ENCODE measurements around the gene WDR7. TPM values are rescaled to one million over a fixed set of nuclear protein-coding genes. Genes with fewer than 3 reads are reported as not detected.

WDR7 gene
- total and polyA plus RNA-seq, 2 donors = 9.1 to 70.8 TPM

DNA sequence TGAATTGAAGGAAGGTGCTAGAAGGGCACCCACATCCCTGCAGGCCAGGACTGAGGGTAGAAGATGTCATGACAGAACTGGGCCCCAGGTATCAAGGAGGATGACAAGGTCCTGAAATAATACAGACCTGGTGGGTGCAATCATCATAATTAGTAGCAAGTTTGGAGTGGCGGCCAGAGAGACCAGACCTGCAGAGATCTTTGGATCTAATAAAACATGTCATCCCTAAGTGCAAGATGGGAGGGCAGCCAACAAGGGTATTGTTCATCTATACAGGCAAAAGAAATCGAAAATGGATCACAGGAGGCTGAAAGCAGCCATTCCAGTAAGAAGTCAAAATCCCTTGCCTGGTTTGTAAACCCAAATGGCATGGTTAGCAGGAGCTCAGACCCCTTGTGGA is 384.4 kb downstream of the WDR7 start:
- H3K4me1 ChIP-seq (ENCODE audit: insufficient read depth) = no peaks in the 10 kb centered on the region
- H3K36me3 ChIP-seq (ENCODE audit: insufficient read depth) = no peaks in the 10 kb centered on the region
- 84% methylated on average over 2 of the region's 2 CpGs for WGBS
- DNase-seq (ENCODE audit: extremely low spot score) = no peak
- no peak overlapping the region for H3K27ac ChIP-seq (ENCODE audit: low read depth)
- H3K4me3 ChIP-seq (ENCODE audit: low read depth, low read length) = no peak overlapping the region

- Histone ChIP-seq H3K27ac (ENCODE audit: low read depth) (no peak overlapping the region), H3K4me1 (ENCODE audit: insufficient read depth) (no peaks in the 10 kb centered on the region), H3K36me3 (ENCODE audit: insufficient read depth) (no peaks in the 10 kb centered on the region), H3K4me3 (ENCODE audit: low read depth, low read length) (no peak overlapping the region)
- no peak for DNase-seq (ENCODE audit: extremely low spot score)
- WGBS = 70% methylated on average over 6 of the region's 6 CpGs
Observed at GRCh38 chr18:57038395-57038794, 387.2 kb downstream of the WDR7 start.

DNA sequence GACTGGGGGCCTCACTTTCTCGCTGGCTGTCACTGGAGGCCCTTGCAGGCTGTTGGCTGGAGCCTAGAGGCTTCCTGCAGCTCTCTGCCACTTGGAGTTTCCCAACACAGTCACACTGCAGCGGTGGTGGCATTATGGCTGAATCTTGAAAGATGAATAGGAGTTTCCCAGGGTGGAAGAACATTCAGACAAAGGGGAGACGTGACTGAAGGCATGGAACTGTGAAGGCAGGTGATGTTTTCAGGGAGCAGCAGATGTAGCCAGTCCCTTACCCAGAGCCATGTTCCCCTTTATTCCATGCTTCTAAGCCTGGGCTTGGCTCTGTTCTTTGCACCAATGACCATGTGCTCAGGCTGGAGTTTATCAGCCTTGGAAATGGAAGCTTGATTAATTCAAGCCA is 389.0 kb downstream of the WDR7 start:
- no peak for DNase-seq (ENCODE audit: extremely low spot score)
- no peaks in the 10 kb centered on the region for H3K4me1 ChIP-seq (ENCODE audit: insufficient read depth)
- H3K4me3 ChIP-seq (ENCODE audit: low read depth, low read length) = no peak overlapping the region
- no peaks in the 10 kb centered on the region for H3K36me3 ChIP-seq (ENCODE audit: insufficient read depth)
- 55% methylated on average over 3 of the region's 3 CpGs for WGBS
- no peak overlapping the region for H3K27ac ChIP-seq (ENCODE audit: low read depth)

DNA sequence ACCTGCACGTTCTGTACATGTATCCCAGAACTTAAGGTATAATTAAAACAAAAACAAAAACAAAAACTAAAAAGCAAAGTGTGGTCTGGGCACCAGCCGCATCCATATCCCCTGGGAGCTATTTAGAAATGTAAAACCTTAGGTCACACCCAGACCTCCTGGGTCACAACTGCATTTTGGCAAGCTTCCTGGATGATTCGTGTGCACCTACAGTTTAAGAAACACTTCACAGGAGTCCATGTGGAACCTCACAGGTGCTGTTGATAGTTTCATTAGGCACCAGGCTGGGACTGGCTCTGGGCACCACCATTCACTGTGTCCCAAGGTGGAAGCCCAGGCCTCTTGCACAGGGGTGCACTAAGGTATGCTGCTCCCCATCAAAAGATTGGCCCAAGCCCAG is 392.1 kb downstream of the WDR7 start:
- H3K4me1 ChIP-seq (ENCODE audit: insufficient read depth) = no peaks in the 10 kb centered on the region
- H3K27ac ChIP-seq (ENCODE audit: low read depth) = no peak overlapping the region
- H3K4me3 ChIP-seq (ENCODE audit: low read depth, low read length) = no peak overlapping the region
- 91% methylated on average over 3 of the region's 3 CpGs for WGBS
- H3K36me3 ChIP-seq (ENCODE audit: insufficient read depth) = no peaks in the 10 kb centered on the region
- DNase-seq (ENCODE audit: extremely low spot score) = no peak

DNA sequence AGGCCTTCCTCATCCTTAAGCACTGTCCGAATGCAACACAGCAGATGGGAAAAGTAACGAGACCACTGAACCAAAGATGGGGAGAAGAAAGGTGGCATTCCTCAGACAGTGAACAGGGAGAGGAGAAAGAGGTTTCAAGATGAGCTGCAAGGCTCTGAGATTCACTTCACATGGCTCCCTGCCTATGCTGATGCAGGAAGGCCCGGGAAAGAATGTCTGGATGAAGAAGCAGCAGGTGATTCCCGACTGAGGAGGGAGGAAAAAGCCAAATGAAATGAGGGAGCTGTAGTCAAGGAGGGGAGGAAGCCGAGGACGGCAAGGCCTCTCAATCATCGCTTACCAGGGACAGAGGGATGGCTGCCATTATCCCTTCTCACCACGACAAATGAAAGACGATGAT is 397.2 kb downstream of the WDR7 start:
- Histone ChIP-seq H3K4me1 (ENCODE audit: insufficient read depth) (no peaks in the 10 kb centered on the region), H3K27ac (ENCODE audit: low read depth) (no peak overlapping the region), H3K4me3 (ENCODE audit: low read depth, low read length) (no peak overlapping the region), H3K36me3 (ENCODE audit: insufficient read depth) (no peaks in the 10 kb centered on the region)
- no peak for DNase-seq (ENCODE audit: extremely low spot score)
- WGBS = 55% methylated on average over 9 of the region's 9 CpGs

DNA sequence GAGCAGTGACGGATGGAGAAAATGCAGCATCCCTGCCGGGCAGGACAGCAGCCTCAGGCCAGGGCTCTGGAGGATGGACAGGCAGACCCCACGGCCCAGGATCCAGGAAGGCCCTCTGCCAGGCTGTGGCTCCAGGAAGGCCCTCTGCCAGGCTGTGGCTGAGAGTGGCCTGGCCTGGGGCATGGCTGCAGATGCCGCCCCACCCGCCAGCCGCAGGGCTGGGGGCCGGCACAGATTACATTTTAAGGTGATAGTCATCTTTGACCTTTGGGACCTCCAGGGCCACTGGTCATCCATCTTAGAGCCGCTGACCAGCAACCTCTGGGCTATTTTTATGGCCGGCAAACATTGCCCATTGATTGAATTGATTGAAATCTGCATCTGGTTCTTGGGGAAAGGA is 397.7 kb downstream of the WDR7 start:
- no peak for DNase-seq (ENCODE audit: extremely low spot score)
- 60% methylated on average over 9 of the region's 9 CpGs for WGBS

GRCh38 chr18:57050310-57050949 is 399.3 kb downstream of the WDR7 start:
- no peak overlapping the region for H3K27ac ChIP-seq (ENCODE audit: low read depth)
- no peaks in the 10 kb centered on the region for H3K36me3 ChIP-seq (ENCODE audit: insufficient read depth)
- no peak for DNase-seq (ENCODE audit: extremely low spot score)
- 66% methylated on average over 6 of the region's 6 CpGs for WGBS
- H3K4me3 ChIP-seq (ENCODE audit: low read depth, low read length) = no peak overlapping the region
- H3K4me1 ChIP-seq (ENCODE audit: insufficient read depth) = no peaks in the 10 kb centered on the region

More for the DNA sequence above, 397.7 kb downstream of the WDR7 start:
- Histone ChIP-seq H3K4me3 (ENCODE audit: low read depth, low read length) (no peak overlapping the region), H3K4me1 (ENCODE audit: insufficient read depth) (no peaks in the 10 kb centered on the region), H3K27ac (ENCODE audit: low read depth) (no peak overlapping the region), H3K36me3 (ENCODE audit: insufficient read depth) (no peaks in the 10 kb centered on the region)

DNA sequence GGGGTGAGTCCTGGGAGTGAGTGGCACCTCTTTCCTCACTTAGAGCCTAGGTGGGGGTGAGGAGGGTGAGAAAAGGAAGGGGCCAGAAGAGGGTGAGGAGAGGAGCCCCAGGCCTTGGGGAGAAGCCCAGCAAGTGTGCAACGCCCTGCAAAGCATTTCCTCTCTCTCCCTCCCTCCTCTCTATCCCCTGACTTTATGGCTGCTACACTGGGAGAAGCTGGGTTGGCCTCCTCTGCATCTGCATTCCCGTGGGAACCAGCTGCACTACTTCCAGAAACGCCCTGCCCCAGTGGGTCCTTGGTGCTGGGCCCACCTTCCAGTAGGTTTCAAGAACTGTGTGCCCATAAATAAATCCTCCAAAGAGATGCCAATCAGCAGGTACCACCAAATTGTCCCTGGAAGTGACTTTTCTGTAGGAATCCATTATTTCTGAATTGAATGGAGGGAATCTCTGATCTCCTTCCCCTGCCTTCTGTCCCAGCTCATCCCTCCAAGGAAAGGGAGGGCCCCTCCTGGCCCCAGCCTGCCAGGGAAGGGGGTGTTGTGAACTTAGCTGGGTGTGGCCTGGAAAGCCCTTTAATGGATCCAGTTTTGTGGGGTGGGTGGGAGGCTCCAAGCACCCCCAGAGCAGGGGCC is 400.0 kb downstream of the WDR7 start:
- Histone ChIP-seq H3K36me3 (ENCODE audit: insufficient read depth) (no peaks in the 10 kb centered on the region), H3K4me3 (ENCODE audit: low read depth, low read length) (no peak overlapping the region), H3K27ac (ENCODE audit: low read depth) (no peak overlapping the region), H3K4me1 (ENCODE audit: insufficient read depth) (no peaks in the 10 kb centered on the region)
- no peak for DNase-seq (ENCODE audit: extremely low spot score)
- 21% methylated on average over 3 of the region's 3 CpGs for WGBS

DNA sequence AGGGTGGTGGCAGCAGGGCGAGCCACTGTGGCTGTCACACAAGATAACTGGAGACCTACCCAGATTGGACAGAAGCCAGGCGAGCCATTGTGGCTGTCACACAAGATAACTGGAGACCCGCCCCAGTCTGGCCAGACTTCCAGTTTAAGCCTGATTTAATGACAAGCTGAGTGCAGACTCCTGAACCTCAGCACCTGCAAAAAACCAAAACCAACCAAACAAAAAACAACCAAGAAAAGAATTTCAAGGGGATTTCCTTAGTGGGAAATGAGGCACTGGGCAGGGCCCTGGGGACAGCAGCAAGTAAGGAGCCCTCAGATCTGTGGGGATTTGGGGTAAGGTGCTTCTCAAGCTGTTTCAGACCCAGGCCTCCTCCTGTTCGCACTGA is 400.5 kb downstream of the WDR7 start:
- DNase-seq (ENCODE audit: extremely low spot score) = no peak
- Histone ChIP-seq H3K36me3 (ENCODE audit: insufficient read depth) (no peaks in the 10 kb centered on the region), H3K4me1 (ENCODE audit: insufficient read depth) (no peaks in the 10 kb centered on the region), H3K27ac (ENCODE audit: low read depth) (no peak overlapping the region), H3K4me3 (ENCODE audit: low read depth, low read length) (no peak overlapping the region)
- 62% methylated on average over 4 of the region's 4 CpGs for WGBS

GRCh38 chr18:57052173-57052572 is 401.0 kb downstream of the WDR7 start:
- Histone ChIP-seq H3K4me3 (ENCODE audit: low read depth, low read length) (no peak overlapping the region), H3K27ac (ENCODE audit: low read depth) (no peak overlapping the region), H3K36me3 (ENCODE audit: insufficient read depth) (no peaks in the 10 kb centered on the region), H3K4me1 (ENCODE audit: insufficient read depth) (no peaks in the 10 kb centered on the region)
- DNase-seq (ENCODE audit: extremely low spot score) = no peak
- 72% methylated on average over 4 of the region's 4 CpGs for WGBS

DNA sequence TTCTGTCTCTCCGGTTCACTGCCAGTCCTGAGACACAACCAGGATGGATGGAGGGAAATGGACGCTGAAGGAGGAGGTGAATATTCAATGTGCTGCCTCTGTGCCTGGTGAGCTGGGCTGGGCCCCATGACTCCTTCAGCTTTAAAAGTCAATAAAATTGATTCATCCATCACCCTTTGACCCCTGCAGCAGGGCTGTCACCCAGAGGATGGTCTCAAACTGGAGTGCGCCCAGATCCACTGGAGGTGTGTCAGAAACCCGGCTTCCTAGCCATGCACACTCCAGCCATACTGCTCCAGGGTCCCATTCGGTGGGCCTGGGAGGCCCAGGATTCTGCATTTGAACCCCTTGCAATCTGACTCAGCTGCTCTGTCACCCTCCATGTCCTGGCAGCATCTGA is 401.6 kb downstream of the WDR7 start:
- DNase-seq (ENCODE audit: extremely low spot score) = no peak
- H3K4me3 ChIP-seq (ENCODE audit: low read depth, low read length) = no peak overlapping the region
- WGBS = 82% methylated on average over 5 of the region's 5 CpGs
- H3K36me3 ChIP-seq (ENCODE audit: insufficient read depth) = no peaks in the 10 kb centered on the region
- H3K27ac ChIP-seq (ENCODE audit: low read depth) = no peak overlapping the region
- H3K4me1 ChIP-seq (ENCODE audit: insufficient read depth) = no peaks in the 10 kb centered on the region

DNA sequence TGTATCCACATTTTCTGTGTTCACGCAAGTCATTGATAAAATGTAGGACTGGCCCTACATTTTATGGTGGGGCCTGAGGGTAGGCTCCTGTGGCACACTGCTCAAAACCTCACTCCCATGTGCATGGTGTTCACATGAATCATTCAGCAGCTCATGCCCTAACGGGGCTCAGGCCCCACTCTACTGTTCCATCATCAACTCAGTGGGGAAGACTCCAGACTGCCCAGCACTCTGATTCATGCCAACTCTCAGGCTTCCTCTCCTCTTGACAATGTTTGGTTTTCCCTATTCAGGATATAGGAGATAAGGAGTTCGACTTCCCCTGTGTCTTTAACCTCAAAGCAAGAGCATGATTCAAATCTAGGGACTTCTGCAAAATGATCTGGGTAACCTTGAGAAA is 403.7 kb downstream of the WDR7 start:
- DNase-seq (ENCODE audit: extremely low spot score) = no peak
- WGBS = 81% methylated on average over 3 of the region's 3 CpGs
- Histone ChIP-seq H3K4me1 (ENCODE audit: insufficient read depth) (no peaks in the 10 kb centered on the region), H3K36me3 (ENCODE audit: insufficient read depth) (no peaks in the 10 kb centered on the region), H3K27ac (ENCODE audit: low read depth) (no peak overlapping the region), H3K4me3 (ENCODE audit: low read depth, low read length) (no peak overlapping the region)

- no peak for DNase-seq (ENCODE audit: extremely low spot score)
- no peaks in the 10 kb centered on the region for H3K36me3 ChIP-seq (ENCODE audit: insufficient read depth)
- H3K27ac ChIP-seq (ENCODE audit: low read depth) = no peak overlapping the region
- H3K4me1 ChIP-seq (ENCODE audit: insufficient read depth) = no peaks in the 10 kb centered on the region
- WGBS = 79% methylated on average over 6 of the region's 6 CpGs
- no peak overlapping the region for H3K4me3 ChIP-seq (ENCODE audit: low read depth, low read length)
Observed at GRCh38 chr18:57057890-57058289, 406.7 kb downstream of the WDR7 start.

GRCh38 chr18:57058734-57059133 is 407.6 kb downstream of the WDR7 start:
- Histone ChIP-seq H3K4me3 (ENCODE audit: low read depth, low read length) (no peak overlapping the region), H3K27ac (ENCODE audit: low read depth) (no peak overlapping the region), H3K4me1 (ENCODE audit: insufficient read depth) (no peaks in the 10 kb centered on the region), H3K36me3 (ENCODE audit: insufficient read depth) (no peaks in the 10 kb centered on the region)
- 68% methylated on average over 4 of the region's 4 CpGs for WGBS
- no peak for DNase-seq (ENCODE audit: extremely low spot score)
